Neutrophil (primary cell): ENCODE results near the gene IL18.

Experiments
- H3K27ac ChIP-seq: fragments of 200-600 bp; sonication (generic); 2 replicates; pipeline ENCODE4 v1.5.1; 2016; ENCODE audit warnings: mild to moderate bottlenecking, moderate library complexity
- H3K27me3 ChIP-seq: fragments of 200-600 bp; sonication (generic); 2 replicates; pipeline ENCODE4 v1.6.0; 2016; ENCODE audit warnings: mild to moderate bottlenecking
- H3K36me3 ChIP-seq: fragments of 200-600 bp; sonication (generic); 2 replicates; pipeline ENCODE4 v1.5.1; 2017
- H3K4me1 ChIP-seq, 2 experiments: fragments of 200-600 bp in 1 of 2; sonication (generic) in 1 of 2; 1 replicate in 1 of 2; 2 replicates in 1 of 2; pipeline versions ENCODE4 v1.5.1 to v1.6.1; 2013 to 2016; ENCODE audit warnings: low read depth in 1 of 2, low read length in 1 of 2, mild to moderate bottlenecking in 1 of 2, moderate library complexity in 1 of 2; ENCODE audit not compliant: control insufficient read depth in 1 of 2, insufficient read depth in 1 of 2
- H3K4me3 ChIP-seq, 2 experiments: fragments of 200-600 bp in 1 of 2; sonication (generic) in 1 of 2; 1 replicate in 1 of 2; 2 replicates in 1 of 2; pipeline ENCODE4 v1.5.1; 2013 to 2016; ENCODE audit warnings: low read depth in 1 of 2, low read length in 1 of 2, mild to moderate bottlenecking in 1 of 2, moderate library complexity in 1 of 2
- H3K9me3 ChIP-seq: fragments of 200-600 bp; sonication (generic); 2 replicates; pipeline ENCODE4 v1.5.1; 2016
- CTCF ChIP-seq: fragments of 200-600 bp; sonication (generic); IDR thresholded peaks from 2 replicates; pipeline ENCODE4 v1.5.1; 2016; ENCODE audit warnings: antibody characterized with exemption

IL18 gene

GRCh38 chr11:112185883-112186282, 22.0 kb upstream of the IL18 start:
- Histone ChIP-seq H3K4me3 (no peak overlapping the region), H3K36me3 (no peaks in the 10 kb centered on the region), H3K4me1 (no peaks in the 10 kb centered on the region), H3K9me3 (no peaks in the 10 kb centered on the region), H3K27me3 (no peaks in the 10 kb centered on the region), H3K27ac (no peak overlapping the region)
- TF ChIP-seq CTCF = no peak

GRCh38 chr11:112182867-112183266, 19.0 kb upstream of the IL18 start:
- peaks cover 10 to 14% of the 10 kb centered on the region in 2 experiments for H3K4me1 ChIP-seq
- no peak overlapping the region for H3K27ac ChIP-seq
- no peak for TF ChIP-seq CTCF
- H3K9me3 ChIP-seq = no peaks in the 10 kb centered on the region
- H3K27me3 ChIP-seq = no peaks in the 10 kb centered on the region
- H3K36me3 ChIP-seq = no peaks in the 10 kb centered on the region
- no peak overlapping the region for H3K4me3 ChIP-seq

- Histone ChIP-seq H3K27me3 (no peaks in the 10 kb centered on the region), H3K27ac (no peak overlapping the region)
- no peak for TF ChIP-seq CTCF
Measured at GRCh38 chr11:112179601-112180000, 15.7 kb upstream of the IL18 start.

GRCh38 chr11:112178936-112179335, 15.0 kb upstream of the IL18 start:
- H3K36me3 ChIP-seq = no peaks in the 10 kb centered on the region
- H3K27me3 ChIP-seq = no peaks in the 10 kb centered on the region
- no peak for TF ChIP-seq CTCF
- H3K4me3 ChIP-seq = no peak overlapping the region
- H3K27ac ChIP-seq = no peak overlapping the region
- no peaks in the 10 kb centered on the region for H3K9me3 ChIP-seq
- H3K4me1 ChIP-seq = peaks cover 17 to 24% of the 10 kb centered on the region in 2 experiments

More at GRCh38 chr11:112179601-112180000, 15.7 kb upstream of the IL18 start:
- H3K4me3 ChIP-seq = no peak overlapping the region
- no peaks in the 10 kb centered on the region for H3K36me3 ChIP-seq
- H3K9me3 ChIP-seq = no peaks in the 10 kb centered on the region
- H3K4me1 ChIP-seq = peaks cover 17 to 24% of the 10 kb centered on the region in 2 experiments

GRCh38 chr11:112178428-112178827, 14.5 kb upstream of the IL18 start:
- no peaks in the 10 kb centered on the region for H3K9me3 ChIP-seq
- H3K4me1 ChIP-seq = peaks cover 17 to 24% of the 10 kb centered on the region in 2 experiments
- no peaks in the 10 kb centered on the region for H3K36me3 ChIP-seq
- no peak for TF ChIP-seq CTCF
- no peak overlapping the region for H3K27ac ChIP-seq
- no peak overlapping the region for H3K4me3 ChIP-seq
- no peaks in the 10 kb centered on the region for H3K27me3 ChIP-seq

GRCh38 chr11:112177589-112177988, 13.7 kb upstream of the IL18 start:
- Histone ChIP-seq H3K4me1 (peaks cover 17 to 24% of the 10 kb centered on the region in 2 experiments), H3K27me3 (no peaks in the 10 kb centered on the region), H3K27ac (no peak overlapping the region), H3K4me3 (no peak overlapping the region), H3K9me3 (no peaks in the 10 kb centered on the region), H3K36me3 (no peaks in the 10 kb centered on the region)
- TF ChIP-seq CTCF = no peak
